AG09319 (cell line): ENCODE measurements around the gene CKS2.

Experiments
- DNase-seq: peaks from one replicate; pipeline ENCODE4 v3.0.0-alpha.2; 2010; ENCODE audit warnings: low read depth; ENCODE audit errors: extremely low read depth
- TF ChIP-seq, protein P1 (sequence below): IDR thresholded peaks from 2 replicates; pipeline ENCODE4 v1.5.1; 2011; ENCODE audit warnings: low read depth, mild to moderate bottlenecking, inconsistent platforms, low read length, moderate library complexity

CKS2 gene

DNA sequence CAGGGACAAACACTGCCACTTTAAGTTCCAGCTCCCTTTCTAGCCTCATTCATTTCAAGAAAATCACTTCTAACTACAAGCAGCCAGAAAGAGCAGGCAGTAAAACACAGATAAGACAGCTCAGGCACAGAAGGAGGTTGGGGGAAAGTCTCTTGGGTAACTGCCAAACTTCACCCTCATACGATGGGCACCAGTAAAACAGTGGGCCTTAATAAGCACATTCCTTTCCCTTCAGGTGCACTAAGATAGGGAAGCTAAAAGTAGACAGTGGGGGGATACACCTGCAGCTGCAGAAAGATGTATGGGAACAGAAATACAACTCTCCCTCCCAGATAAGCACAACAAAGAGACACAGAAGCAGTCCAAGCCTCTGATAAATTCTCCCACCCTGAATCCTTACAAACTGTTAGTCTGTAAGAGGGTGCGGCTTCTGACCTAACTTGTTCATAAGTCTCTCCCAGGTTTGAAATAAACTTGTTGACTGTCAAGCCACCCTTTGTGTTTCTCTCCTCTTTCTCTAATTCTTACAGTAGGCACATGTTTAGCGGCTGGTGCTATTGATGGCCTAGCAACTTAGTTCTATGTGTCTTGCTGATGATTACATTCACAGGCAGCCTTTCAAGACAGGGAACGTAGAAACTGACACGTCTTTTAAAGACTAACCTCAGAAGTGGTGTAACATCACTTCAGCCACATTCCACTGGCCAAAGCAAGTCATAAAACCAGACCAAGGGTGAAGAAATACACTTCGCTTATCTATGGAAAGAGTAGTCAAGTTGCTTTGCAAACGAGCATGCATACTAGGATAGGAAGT lies 6.8 kb upstream of the CKS2 start:
- no peak for DNase-seq
- TF ChIP-seq, protein P1, sequence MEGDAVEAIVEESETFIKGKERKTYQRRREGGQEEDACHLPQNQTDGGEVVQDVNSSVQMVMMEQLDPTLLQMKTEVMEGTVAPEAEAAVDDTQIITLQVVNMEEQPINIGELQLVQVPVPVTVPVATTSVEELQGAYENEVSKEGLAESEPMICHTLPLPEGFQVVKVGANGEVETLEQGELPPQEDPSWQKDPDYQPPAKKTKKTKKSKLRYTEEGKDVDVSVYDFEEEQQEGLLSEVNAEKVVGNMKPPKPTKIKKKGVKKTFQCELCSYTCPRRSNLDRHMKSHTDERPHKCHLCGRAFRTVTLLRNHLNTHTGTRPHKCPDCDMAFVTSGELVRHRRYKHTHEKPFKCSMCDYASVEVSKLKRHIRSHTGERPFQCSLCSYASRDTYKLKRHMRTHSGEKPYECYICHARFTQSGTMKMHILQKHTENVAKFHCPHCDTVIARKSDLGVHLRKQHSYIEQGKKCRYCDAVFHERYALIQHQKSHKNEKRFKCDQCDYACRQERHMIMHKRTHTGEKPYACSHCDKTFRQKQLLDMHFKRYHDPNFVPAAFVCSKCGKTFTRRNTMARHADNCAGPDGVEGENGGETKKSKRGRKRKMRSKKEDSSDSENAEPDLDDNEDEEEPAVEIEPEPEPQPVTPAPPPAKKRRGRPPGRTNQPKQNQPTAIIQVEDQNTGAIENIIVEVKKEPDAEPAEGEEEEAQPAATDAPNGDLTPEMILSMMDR: no peak

DNA sequence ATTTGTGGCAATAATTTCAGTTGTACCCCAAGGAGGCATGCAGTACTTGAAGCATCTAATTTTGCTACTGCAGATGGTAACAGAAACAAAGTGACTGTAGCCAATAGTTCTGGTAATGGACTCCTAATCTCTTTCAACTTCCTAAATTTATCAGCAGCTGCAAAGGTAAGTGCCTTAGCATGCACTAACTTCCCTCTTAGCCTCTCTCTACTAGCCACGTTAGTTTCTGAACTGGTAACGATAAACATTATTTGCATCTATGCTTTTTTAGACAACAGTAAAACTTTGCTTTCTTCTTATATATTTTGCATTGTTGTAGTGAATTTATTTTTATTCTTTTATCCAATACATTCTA lies 6.2 kb upstream of the CKS2 start:
- DNase-seq: no peak
- TF ChIP-seq, protein P1: no peak

DNA sequence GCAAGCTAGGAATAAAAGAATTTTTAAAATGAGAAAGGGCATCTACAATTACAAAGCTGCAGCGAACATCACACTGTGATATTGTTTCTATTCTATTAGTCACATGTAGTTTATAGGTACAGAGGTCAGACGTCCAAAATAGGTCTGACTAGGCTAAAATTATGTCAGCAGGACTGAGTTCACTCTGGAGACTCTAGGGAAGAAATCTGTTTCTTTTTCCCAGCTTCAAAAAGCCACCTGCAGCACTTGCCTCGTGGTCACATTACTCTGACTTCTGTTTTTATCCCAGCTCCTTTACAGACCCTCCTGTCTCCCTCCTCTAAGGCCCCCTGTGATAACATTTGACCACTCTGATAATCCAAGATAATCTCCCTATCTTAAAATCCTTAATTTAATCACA lies 5.1 kb upstream of the CKS2 start:
- no peak for DNase-seq
- TF ChIP-seq, protein P1: no peak

DNA sequence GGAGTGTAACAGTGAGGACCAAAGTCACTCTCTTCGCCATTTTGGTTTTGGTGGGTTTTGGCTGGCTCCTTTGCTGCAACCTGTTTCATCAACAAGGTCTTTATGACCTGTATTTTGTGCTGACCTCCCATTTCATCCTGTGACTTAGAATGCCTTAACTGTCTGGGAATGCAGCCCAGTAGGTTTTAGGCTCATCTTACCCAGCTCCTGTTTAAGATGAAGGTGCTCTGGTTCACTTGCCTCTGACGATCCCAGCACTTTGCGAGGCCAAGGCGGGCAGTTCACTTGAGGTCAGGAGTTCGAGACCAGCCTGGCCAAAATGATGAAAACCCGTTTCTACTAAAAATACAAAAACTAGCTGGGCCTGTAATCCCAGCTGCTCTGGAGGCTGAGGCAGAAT lies 1.8 kb upstream of the CKS2 start:
- no peak for DNase-seq
- TF ChIP-seq, protein P1: no peak

DNA sequence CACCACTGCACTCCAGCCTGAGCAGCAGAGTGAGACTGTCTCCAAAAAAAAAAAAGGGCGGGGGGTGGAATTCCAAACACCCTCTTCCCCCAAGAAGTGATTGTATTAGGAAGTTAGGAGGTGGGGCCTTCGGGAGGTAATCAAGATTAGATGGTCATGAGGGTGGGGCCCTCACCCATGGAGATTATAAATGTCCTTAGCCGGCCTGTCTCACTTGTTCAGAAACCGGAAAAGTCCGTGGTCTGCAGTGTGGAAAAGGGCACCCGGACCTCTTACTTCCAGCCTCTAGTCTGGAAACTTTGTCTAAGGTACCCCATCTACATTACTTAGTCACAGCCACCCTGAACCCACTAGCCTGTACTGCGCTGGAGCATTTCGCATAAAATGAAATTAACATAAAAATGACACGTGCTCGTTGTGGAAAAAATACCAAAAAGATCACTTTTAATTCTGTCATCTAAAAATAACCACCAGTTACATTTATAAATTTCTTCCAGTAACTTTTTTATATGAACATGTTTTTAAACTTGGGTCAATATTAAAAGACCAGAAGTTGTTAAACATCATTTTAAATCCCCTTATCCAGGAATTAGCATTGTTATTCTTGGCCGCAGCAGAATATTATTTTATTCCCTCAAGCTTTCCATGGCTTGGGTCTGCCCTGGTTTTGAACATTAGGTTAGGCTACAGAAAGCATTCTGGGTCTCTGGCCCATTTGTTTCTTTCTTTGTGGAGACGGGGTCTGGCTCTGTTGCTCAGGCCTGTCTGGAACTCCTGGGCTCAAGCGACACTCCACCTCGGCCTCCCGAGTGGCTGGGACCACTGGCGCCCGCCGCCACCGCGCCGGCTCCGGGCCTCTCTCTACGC lies 1.2 kb upstream of the CKS2 start:
- TF ChIP-seq, protein P1: no peak
- no peak for DNase-seq

DNA sequence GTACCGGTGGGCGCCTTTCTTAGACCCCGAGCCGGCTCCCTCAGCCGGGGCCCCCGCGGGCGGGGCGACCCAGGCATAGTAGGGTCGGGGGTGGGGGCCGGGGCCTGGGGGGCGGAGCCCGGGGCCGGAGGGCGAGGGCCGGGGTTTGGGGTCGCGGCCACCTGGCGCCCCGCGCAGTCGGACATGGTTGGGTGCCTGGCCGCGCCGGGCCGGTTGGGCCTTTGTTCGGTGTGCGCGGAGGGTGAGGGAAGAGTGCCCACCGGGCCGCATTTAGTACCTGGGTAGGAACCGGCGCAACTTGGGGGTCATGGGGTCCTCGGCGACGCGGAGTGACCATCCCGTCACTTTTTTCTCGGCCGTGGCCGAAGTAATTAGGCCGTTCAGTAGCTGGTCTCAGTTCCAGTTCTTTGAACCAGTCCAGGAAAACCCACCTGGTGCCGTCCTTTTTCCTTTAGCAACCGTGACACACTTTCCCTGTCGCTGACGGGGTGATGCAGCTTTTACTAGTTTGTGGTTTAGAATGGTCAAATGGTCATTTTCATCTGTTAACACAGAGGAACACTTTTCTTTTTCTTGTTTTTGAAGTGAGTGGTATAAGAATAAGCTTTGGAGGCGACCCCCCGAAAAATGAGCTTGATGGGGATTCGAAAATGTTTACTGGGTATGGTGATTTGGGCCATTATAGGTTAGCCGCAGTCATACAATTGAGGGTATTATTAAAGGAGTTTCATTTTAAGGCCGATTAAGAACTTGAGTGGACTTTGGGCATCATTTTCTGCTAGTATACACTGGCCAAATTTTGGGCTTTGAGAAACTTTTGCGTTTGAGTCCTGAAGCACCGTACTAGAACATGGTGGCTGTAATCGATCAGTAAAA lies 589 bp downstream of the CKS2 start:
- DNase-seq: no peak
- TF ChIP-seq, protein P1: no peak
